CD14-positive monocyte (primary cell): ENCODE data around the gene TMEM116. TPM values are rescaled to one million over a fixed set of nuclear protein-coding genes. Genes with fewer than 3 reads are reported as not detected.
"Not testable (repeated sequence)": the region's sequence is repeated elsewhere in the genome, so short reads cannot be mapped to it uniquely, and the experiment has no call there.

Experiments
- DNase-seq, 3 donors: peaks; one replicate each; pipeline ENCODE4 v3.0.0-alpha.2; 2011 to 2022
- H2AFZ ChIP-seq: 2 replicates; pipeline ENCODE4 v1.6.0; 2012; ENCODE audit warnings: mild to moderate bottlenecking, low read depth, low read length, inconsistent platforms; ENCODE audit not compliant: insufficient read depth, poor library complexity, severe bottlenecking
- H3K27ac ChIP-seq, 2 donors: 1 replicate in 1 of 2; 2 replicates in 1 of 2; pipeline ENCODE4 v1.5.1; 2012 to 2013; ENCODE audit warnings: low read length in 2 of 2, control low read depth in 1 of 2, inconsistent platforms in 1 of 2, low read depth in 1 of 2, mild to moderate bottlenecking in 1 of 2
- H3K27me3 ChIP-seq, 2 donors: one replicate each; pipeline versions ENCODE4 v1.6.0 to v1.6.1; 2011 to 2013; ENCODE audit warnings: low read length in 2 of 2; ENCODE audit not compliant: control insufficient read depth in 2 of 2, insufficient read depth in 2 of 2
- H3K36me3 ChIP-seq, 2 donors: replicated peaks in 1 of 2; 1 replicate in 1 of 2; 2 replicates in 1 of 2; pipeline versions ENCODE4 v1.5.1 to v1.6.1; 2012 to 2013; ENCODE audit warnings: low read length in 2 of 2, control low read depth in 1 of 2, inconsistent platforms in 1 of 2, mild to moderate bottlenecking in 1 of 2; ENCODE audit not compliant: insufficient read depth in 2 of 2, control insufficient read depth in 1 of 2
- H3K4me1 ChIP-seq, 2 donors: 1 replicate in 1 of 2; 2 replicates in 1 of 2; pipeline versions ENCODE4 v1.5.1 to v1.6.1; 2012 to 2013; ENCODE audit warnings: low read length in 2 of 2, control low read depth in 1 of 2, inconsistent platforms in 1 of 2, mild to moderate bottlenecking in 1 of 2, moderate library complexity in 1 of 2; ENCODE audit not compliant: insufficient read depth in 2 of 2, control insufficient read depth in 1 of 2
- H3K4me2 ChIP-seq: replicated peaks from 2 replicates; pipeline ENCODE3; 2012; ENCODE audit warnings: low read length, moderate library complexity, mild to moderate bottlenecking; ENCODE audit not compliant: poor library complexity, severe bottlenecking; ENCODE audit errors: extremely low read depth
- H3K4me3 ChIP-seq, 3 experiments: fragments of 200-600 bp in 1 of 3; sonication (generic) in 1 of 3; replicated peaks in 1 of 3; 1 replicate in 2 of 3; 2 replicates in 1 of 3; pipeline ENCODE4 v1.5.1; 2011 to 2013; ENCODE audit warnings: low read length in 3 of 3, mild to moderate bottlenecking in 3 of 3, control low read depth in 2 of 3, low read depth in 2 of 3, inconsistent platforms in 1 of 3, moderate library complexity in 1 of 3
- H3K79me2 ChIP-seq: 2 replicates; pipeline ENCODE4 v1.6.0; 2012; ENCODE audit warnings: mild to moderate bottlenecking, control low read depth, inconsistent platforms, low read length, moderate library complexity; ENCODE audit not compliant: insufficient read depth
- H3K9ac ChIP-seq: 2 replicates; pipeline ENCODE4 v1.6.0; 2017; ENCODE audit warnings: low read length, mild to moderate bottlenecking; ENCODE audit not compliant: insufficient read depth, poor library complexity, severe bottlenecking
- H3K9me3 ChIP-seq, 2 donors: replicated peaks in 1 of 2; 1 replicate in 1 of 2; 2 replicates in 1 of 2; pipeline versions ENCODE4 v1.5.1 to v1.6.1; 2012 to 2013; ENCODE audit warnings: low read length in 2 of 2, control low read depth in 1 of 2; ENCODE audit not compliant: control insufficient read depth in 1 of 2, insufficient read depth in 1 of 2
- H4K20me1 ChIP-seq: 2 replicates; pipeline ENCODE4 v1.6.0; 2012; ENCODE audit warnings: mild to moderate bottlenecking, low read length, control low read depth, moderate library complexity; ENCODE audit not compliant: insufficient read depth
- H3K27ac Mint-ChIP-seq, 7 donors: one replicate each; pipeline ENCODE4 v1.8.0; 2020; ENCODE audit warnings: mild to moderate bottlenecking in 7 of 7, mixed read lengths in 7 of 7, moderate library complexity in 6 of 7, inconsistent platforms in 2 of 7
- H3K27me3 Mint-ChIP-seq, 3 donors: one replicate each; pipeline ENCODE4 v1.8.0; 2021 to 2022; ENCODE audit warnings: low read depth in 3 of 3, mild to moderate bottlenecking in 3 of 3, mixed read lengths in 3 of 3, moderate library complexity in 3 of 3, inconsistent platforms in 1 of 3
- H3K36me3 Mint-ChIP-seq, 2 donors: one replicate each; pipeline ENCODE4 v1.8.0; 2020; ENCODE audit warnings: mixed read lengths in 2 of 2, inconsistent platforms in 1 of 2, mild to moderate bottlenecking in 1 of 2
- H3K4me1 Mint-ChIP-seq: one replicate; pipeline ENCODE4 v1.8.0; 2020; ENCODE audit warnings: mild to moderate bottlenecking, mixed read lengths
- H3K4me3 Mint-ChIP-seq, 2 donors: one replicate each; pipeline ENCODE4 v1.8.0; 2020; ENCODE audit warnings: mild to moderate bottlenecking in 2 of 2, mixed read lengths in 2 of 2, moderate library complexity in 1 of 2
- H3K9me3 Mint-ChIP-seq, 7 donors: one replicate each; pipeline ENCODE4 v1.8.0; 2020 to 2022; ENCODE audit warnings: mixed read lengths in 7 of 7, mild to moderate bottlenecking in 6 of 7, moderate library complexity in 6 of 7, inconsistent platforms in 2 of 7
- CTCF ChIP-seq: fragments of 200-600 bp; IDR thresholded peaks from one replicate; pipeline ENCODE4 v1.8.0; 2022; ENCODE audit warnings: antibody characterized with exemption, mild to moderate bottlenecking
- WGBS: methylation state at CpG from one replicate; pipeline ENCODE4 v1.1.5; 2013; ENCODE audit warnings: missing lambda C conversion rate; ENCODE audit not compliant: insufficient coverage; 5-methylcytosine and 5-hydroxymethylcytosine counted together
- intact Hi-C, 2 donors: fragments of 100-400 bp; cut with micrococcal nuclease; formaldehyde crosslinking; loops; one replicate each; pipeline versions ENCODE4 v1.15.0 to v1.15.1; 2023
- polyA plus RNA-seq, 3 donors: library from polyadenylated mRNA; depleted of rRNA in 1 of 3; unstranded in 2 of 3; stranded (reverse) in 1 of 3; fragments of 300-500 nt in 2 of 3; fragments of >200 nt in 1 of 3; fragmentation: Illumina TruSeq in 2 of 3; gene quantifications; 1 replicate in 2 of 3; 2 replicates in 1 of 3; pipeline ENCODE4 v1.2.3, GENCODE V29; 2012 to 2021

Gene TMEM116
- polyA plus RNA-seq, 3 donors: 5.6 to 11.6 (median 8.3) TPM

GRCh38 chr12:111964935-111965334 lies 48.0 kb downstream of the TMEM116 start:
- Mint-ChIP-seq H3K27ac (no peak overlapping the region), H3K36me3 (peaks cover 19 to 21% of the 10 kb centered on the region in 2 donors)
- WGBS: no CpG with 5 or more reads among the region's 1 CpG

GRCh38 chr12:111959518-111959917 lies 53.4 kb downstream of the TMEM116 start:
- H3K4me3 ChIP-seq, H3K27me3 Mint-ChIP-seq, H3K4me1 Mint-ChIP-seq, H3K79me2 ChIP-seq, H3K36me3 ChIP-seq, intact Hi-C loops, H3K9ac ChIP-seq, H3K27ac ChIP-seq, H4K20me1 ChIP-seq, H3K4me1 ChIP-seq, H3K27me3 ChIP-seq, H3K4me3 Mint-ChIP-seq, H2AFZ ChIP-seq, H3K9me3 ChIP-seq, H3K4me2 ChIP-seq, DNase-seq: not testable (repeated sequence)
- H3K36me3 Mint-ChIP-seq: peaks cover 27 to 29% of the 10 kb centered on the region in 2 donors
- H3K27ac Mint-ChIP-seq: peak overlapping the region in 1 of 7 donors; percentile 45
- peaks cover 28 to 47% (median 37%) of the 10 kb centered on the region in 7 donors for H3K9me3 Mint-ChIP-seq
- WGBS: no CpG with 5 or more reads among the region's 2 CpGs

More at GRCh38 chr12:111964935-111965334, 48.0 kb downstream of the TMEM116 start:
- Mint-ChIP-seq H3K4me3 (no peak overlapping the region), H3K27me3 (peaks cover 0 to 2% (median 0%) of the 10 kb centered on the region in 3 donors), H3K4me1 (peaks cover 3% of the 10 kb centered on the region), H3K9me3 (peaks cover 19 to 29% (median 23%) of the 10 kb centered on the region in 7 donors)
- no peak overlapping the region for H2AFZ ChIP-seq
- H3K27ac ChIP-seq: no peak overlapping the region
- no peaks in the 10 kb centered on the region for H3K79me2 ChIP-seq
- H3K36me3 ChIP-seq: no peaks in the 10 kb centered on the region
- no peak overlapping the region for H3K9ac ChIP-seq
- H3K27me3 ChIP-seq: no peaks in the 10 kb centered on the region
- H3K4me1 ChIP-seq: no peaks in the 10 kb centered on the region
- no peaks in the 10 kb centered on the region for H4K20me1 ChIP-seq
- peaks cover under 1 to 10% of the 10 kb centered on the region in 2 donors for H3K9me3 ChIP-seq
- H3K4me3 ChIP-seq: no peak overlapping the region
- no peak for TF ChIP-seq CTCF
- intact Hi-C loops: no loop called here
- DNase-seq: no peak
- no peak overlapping the region for H3K4me2 ChIP-seq

GRCh38 chr12:111957224-111957623 lies 55.7 kb downstream of the TMEM116 start:
- H3K27ac ChIP-seq, H3K4me3 ChIP-seq, H3K4me3 Mint-ChIP-seq, H4K20me1 ChIP-seq, intact Hi-C loops, H2AFZ ChIP-seq, DNase-seq, H3K36me3 ChIP-seq, H3K27ac Mint-ChIP-seq, H3K4me2 ChIP-seq, H3K4me1 Mint-ChIP-seq, H3K27me3 Mint-ChIP-seq, H3K9me3 ChIP-seq, H3K4me1 ChIP-seq, H3K27me3 ChIP-seq, H3K9ac ChIP-seq, H3K79me2 ChIP-seq: not testable (repeated sequence)
- Mint-ChIP-seq H3K9me3 (peaks cover 28 to 45% (median 37%) of the 10 kb centered on the region in 7 donors), H3K36me3 (peaks cover 18 to 22% of the 10 kb centered on the region in 2 donors)
- over 99% methylated on average over 22 of the region's 31 CpGs for WGBS
